A549 treated with AZD2906 at 1 μM for 4 hours (cell line): ENCODE results near the gene SLC35F1. TPM values are rescaled to one million over a fixed set of nuclear protein-coding genes. Genes with fewer than 3 reads are reported as not detected.

ENCODE experiments used
- total RNA-seq: library from RNA; stranded (reverse); fragments of 200-300 nt; extraction: Qiagen RNA extraction; gene quantifications from 5 replicates; pipeline ENCODE4 v1.2.3, GENCODE V29; 2022

The SLC35F1 gene
- 0.01 to 0.02 TPM (median 0.01 TPM) in 3 of 5 replicates, not detected in the others for total RNA-seq

DNA sequence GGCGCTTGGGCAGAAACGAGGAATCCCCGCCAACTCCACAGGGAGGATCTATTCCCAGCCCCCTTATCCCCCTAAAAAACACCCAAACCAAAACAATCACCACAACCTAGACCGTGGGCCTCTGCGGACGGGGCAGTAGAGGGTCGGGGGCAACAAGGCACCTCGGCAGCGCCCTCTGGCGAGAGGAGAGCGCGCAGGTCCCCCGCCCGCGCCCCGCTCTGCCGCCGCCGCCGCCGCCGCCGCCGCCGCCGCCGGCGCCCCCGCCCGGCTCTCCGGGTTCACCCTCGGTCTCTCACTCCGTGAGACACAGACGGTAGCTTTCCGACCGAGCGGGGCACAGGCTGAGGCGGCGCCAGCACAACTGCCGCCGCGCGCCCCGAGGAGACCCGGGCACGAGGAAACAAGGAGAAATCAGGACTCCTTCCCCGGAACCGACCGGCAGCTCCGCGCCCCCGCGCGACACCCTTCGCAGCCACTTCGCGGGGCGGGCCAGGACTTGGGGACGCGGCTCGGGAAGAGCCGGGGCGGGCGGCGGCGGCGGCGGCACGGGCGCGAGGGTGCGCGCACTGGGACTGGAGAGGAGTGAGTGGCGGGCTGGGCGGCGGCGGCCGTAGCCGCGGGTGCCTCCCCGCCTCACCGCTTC, at the start of gene SLC35F1:
TSS of gene SLC35F1 (plus strand) at position 307 of the 643 bp plus-strand sequence.

Other genes with a start within 250 kb of the SLC35F1 start
- 24.2 to 27.1 TPM (median 26.1 TPM) in 5 replicates for gene NUS1, start 231.8 kb upstream of the SLC35F1 start, total RNA-seq